SK-N-SH treated with all-trans-retinoic acid at 6 μM for 48 hours (cell line): ENCODE measurements around the gene ZNRF4.

Experiments
- ATAC-seq: fragments of 200-7000 bp; cut with Tn5 transposase; 3 replicates; pipeline ENCODE4 v1.9.1; 2020; ENCODE audit warnings: mild to moderate bottlenecking, moderate library complexity
- ARNTL ChIP-seq: fragments of 450-650 bp; formaldehyde crosslinking; IDR thresholded peaks from 2 replicates; pipeline ENCODE4 v1.5.0; 2020; ENCODE audit warnings: low read depth, mild to moderate bottlenecking, moderate library complexity, borderline replicate concordance
- BACH2 ChIP-seq: fragments of 250-450 bp; sonication (Bioruptor Pico); IDR thresholded peaks from 2 replicates; pipeline ENCODE4 v1.9.0; 2021; ENCODE audit warnings: mild to moderate bottlenecking, borderline replicate concordance
- CREB5 ChIP-seq: fragments of 250-450 bp; sonication (Bioruptor Pico); IDR thresholded peaks from 2 replicates; pipeline ENCODE4 v1.5.1; 2020; ENCODE audit warnings: low read depth, mild to moderate bottlenecking, moderate library complexity
- CSDC2 ChIP-seq: fragments of 250-450 bp; sonication (Bioruptor Pico); IDR thresholded peaks from 2 replicates; pipeline ENCODE4 v1.5.0; 2020; ENCODE audit warnings: mild to moderate bottlenecking, moderate library complexity
- CSRNP3 ChIP-seq: fragments of 250-450 bp; sonication (Bioruptor Pico); IDR thresholded peaks from 2 replicates; pipeline ENCODE4 v1.5.1; 2021; ENCODE audit warnings: mild to moderate bottlenecking, moderate library complexity
- ESRRG ChIP-seq: fragments of 250-450 bp; sonication (Bioruptor Pico); IDR thresholded peaks from 2 replicates; pipeline ENCODE4 v1.6.1; 2021; ENCODE audit warnings: mild to moderate bottlenecking
- GLIS3 ChIP-seq: fragments of 250-450 bp; sonication (Bioruptor Pico); IDR thresholded peaks from 2 replicates; pipeline ENCODE4 v1.5.0; 2020; ENCODE audit warnings: mild to moderate bottlenecking, moderate library complexity
- OSR1 ChIP-seq: fragments of 250-450 bp; sonication (Bioruptor Pico); IDR thresholded peaks from 2 replicates; pipeline ENCODE4 v1.8.0; 2022; ENCODE audit warnings: moderate library complexity, mild to moderate bottlenecking, inconsistent platforms
- PATZ1 ChIP-seq: fragments of 250-450 bp; sonication (Bioruptor Pico); IDR thresholded peaks from 2 replicates; pipeline ENCODE4 v1.8.0; 2020; ENCODE audit warnings: mild to moderate bottlenecking, moderate library complexity, borderline replicate concordance
- POU6F1 ChIP-seq: fragments of 250-450 bp; sonication (Bioruptor Pico); IDR thresholded peaks from 2 replicates; pipeline ENCODE4 v1.8.0; 2021; ENCODE audit warnings: low read depth, mild to moderate bottlenecking, moderate library complexity, borderline replicate concordance
- PPARA ChIP-seq: fragments of 250-450 bp; sonication (Bioruptor Pico); IDR thresholded peaks from 2 replicates; pipeline ENCODE4 v1.5.0; 2020; ENCODE audit warnings: mild to moderate bottlenecking, borderline replicate concordance
- RARB ChIP-seq: fragments of 250-450 bp; sonication (Bioruptor Pico); IDR thresholded peaks from 2 replicates; pipeline ENCODE4 v1.8.0; 2021; ENCODE audit warnings: mild to moderate bottlenecking, moderate library complexity
- SNAI2 ChIP-seq: fragments of 250-450 bp; sonication (Bioruptor Pico); IDR thresholded peaks from 2 replicates; pipeline ENCODE4 v1.5.0; 2020; ENCODE audit warnings: mild to moderate bottlenecking, moderate library complexity
- TCF4 ChIP-seq: fragments of 250-450 bp; sonication (Bioruptor Pico); IDR thresholded peaks from 2 replicates; pipeline ENCODE4 v1.8.0; 2021; ENCODE audit warnings: mild to moderate bottlenecking, moderate library complexity, borderline replicate concordance
- TOX ChIP-seq: fragments of 250-450 bp; sonication (Bioruptor Pico); IDR thresholded peaks from 2 replicates; pipeline ENCODE4 v1.8.0; 2021; ENCODE audit warnings: mild to moderate bottlenecking, moderate library complexity, borderline replicate concordance
- TSHZ2 ChIP-seq: fragments of 250-450 bp; sonication (Bioruptor Pico); IDR thresholded peaks from 2 replicates; pipeline ENCODE4 v1.5.0; 2020; ENCODE audit warnings: mild to moderate bottlenecking, moderate library complexity
- ZFP3 ChIP-seq: fragments of 250-450 bp; sonication (Bioruptor Pico); IDR thresholded peaks from 2 replicates; pipeline ENCODE4 v1.5.0; 2020; ENCODE audit warnings: mild to moderate bottlenecking, moderate library complexity
- ZFP30 ChIP-seq: fragments of 450-650 bp; formaldehyde crosslinking; IDR thresholded peaks from 2 replicates; pipeline ENCODE4 v1.5.0; 2022; ENCODE audit warnings: mild to moderate bottlenecking, moderate library complexity
- ZNF70 ChIP-seq: fragments of 450-650 bp; formaldehyde crosslinking; IDR thresholded peaks from 2 replicates; pipeline ENCODE4 v1.5.0; 2020; ENCODE audit warnings: mild to moderate bottlenecking, moderate library complexity
- ZNF8 ChIP-seq: fragments of 450-650 bp; formaldehyde crosslinking; IDR thresholded peaks from 2 replicates; pipeline ENCODE4 v1.5.0; 2020; ENCODE audit warnings: mild to moderate bottlenecking, moderate library complexity

ZNRF4 gene

GRCh38 chr19:5501907-5502306 is 46.7 kb downstream of the ZNRF4 start:
- ATAC-seq, result no peak

GRCh38 chr19:5503598-5503997 is 48.4 kb downstream of the ZNRF4 start:
- no peak for ATAC-seq
- TF ChIP-seq BACH2 (CRISPR knock-in tag) (no peak), SNAI2 (no peak), ZNF70 (CRISPR knock-in tag) (no peak), CSRNP3 (CRISPR knock-in tag) (no peak), RARB (CRISPR knock-in tag) (no peak), ZFP30 (CRISPR knock-in tag) (no peak), CREB5 (CRISPR knock-in tag) (no peak)
- TF ChIP-seq, all 23 proteins: peak for 0

More at GRCh38 chr19:5501907-5502306, 46.7 kb downstream of the ZNRF4 start:
- TF ChIP-seq ARNTL (CRISPR knock-in tag) (no peak), TOX (CRISPR knock-in tag) (no peak), ESRRG (CRISPR knock-in tag) (no peak), CREB5 (CRISPR knock-in tag) (no peak), ZFP30 (CRISPR knock-in tag) (no peak), ZNF70 (CRISPR knock-in tag) (no peak), OSR1 (no peak), POU6F1 (no peak), CSRNP3 (CRISPR knock-in tag) (no peak), TSHZ2 (CRISPR knock-in tag) (no peak), GLIS3 (CRISPR knock-in tag) (no peak), PATZ1 (no peak), SNAI2 (no peak), ZNF8 (no peak), ZFP3 (no peak), PPARA (CRISPR knock-in tag) (no peak), BACH2 (CRISPR knock-in tag) (no peak)

GRCh38 chr19:5504114-5504513 is 48.9 kb downstream of the ZNRF4 start:
- TF ChIP-seq ZNF70 (CRISPR knock-in tag), result no peak
- TF ChIP-seq CSDC2 (CRISPR knock-in tag), result no peak
- no peak for TF ChIP-seq PPARA (CRISPR knock-in tag)
- no peak for TF ChIP-seq POU6F1
- TF ChIP-seq TCF4 (CRISPR knock-in tag), result no peak
- TF ChIP-seq TOX (CRISPR knock-in tag), result no peak
- TF ChIP-seq CREB5 (CRISPR knock-in tag), result no peak
- no peak for TF ChIP-seq RARB (CRISPR knock-in tag)
- no peak for ATAC-seq
